ENCODE data around the gene PXDN.
A peak's percentile ranks its signal among the peaks of the same experiment; 100 is the strongest.
"Not testable (repeated sequence)": the region's sequence is repeated elsewhere in the genome, so short reads cannot be mapped to it uniquely, and the experiment has no call there.

The PXDN gene

GRCh38 chr2:1631292-1632001, 112.9 kb downstream of the PXDN start:
- no peak for DNase-seq (ENCODE audit: low read depth)

- peak; percentile 63 for DNase-seq (ENCODE audit: low read depth)
Observed at GRCh38 chr2:1628893-1629292, 115.4 kb downstream of the PXDN start.

- peak; percentile 40 for DNase-seq (ENCODE audit: low read depth)
Observed at GRCh38 chr2:1627628-1628381, 116.5 kb downstream of the PXDN start.

GRCh38 chr2:1626271-1626681, 118.0 kb downstream of the PXDN start:
- no peak for DNase-seq (ENCODE audit: low read depth)

DNA sequence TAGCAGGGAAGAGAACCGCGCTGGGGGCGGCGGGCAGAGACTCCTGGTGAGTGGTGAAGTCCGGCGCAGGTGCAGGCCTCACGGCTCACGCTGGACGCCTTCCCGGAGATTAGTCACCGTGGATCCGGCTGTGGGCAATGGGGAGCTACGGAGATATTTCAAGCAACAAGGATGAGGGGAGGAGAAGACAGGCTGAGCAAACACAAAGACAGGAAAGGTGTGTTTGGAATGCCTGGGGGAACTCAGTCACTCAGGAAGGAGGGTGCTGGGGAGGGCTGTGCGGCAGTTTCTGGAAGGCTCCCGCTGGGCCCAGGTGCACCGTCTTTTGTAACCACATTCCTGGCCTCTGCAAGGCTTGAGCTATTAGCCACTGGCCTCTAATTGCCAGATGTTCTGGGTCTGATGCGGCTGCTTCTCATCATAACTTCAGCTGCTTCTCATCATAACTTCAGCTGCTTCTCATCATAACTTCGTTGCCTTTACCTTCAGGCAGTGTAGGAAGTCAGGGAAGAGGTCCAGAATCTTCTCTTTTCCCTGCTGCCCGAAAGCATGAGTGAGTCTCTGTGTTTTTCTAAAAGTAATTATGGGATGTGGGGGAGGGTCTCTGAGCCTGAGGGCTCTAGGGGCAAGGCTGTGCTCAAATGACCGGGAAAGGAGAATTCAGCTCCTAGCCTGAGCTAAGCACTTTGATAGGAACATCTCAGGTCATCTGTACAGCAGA, 118.9 kb downstream of the PXDN start:
- no peak for DNase-seq (ENCODE audit: low read depth)

- DNase-seq (ENCODE audit: low read depth): no peak
Observed at GRCh38 chr2:1623906-1624445, 120.3 kb downstream of the PXDN start.

DNA sequence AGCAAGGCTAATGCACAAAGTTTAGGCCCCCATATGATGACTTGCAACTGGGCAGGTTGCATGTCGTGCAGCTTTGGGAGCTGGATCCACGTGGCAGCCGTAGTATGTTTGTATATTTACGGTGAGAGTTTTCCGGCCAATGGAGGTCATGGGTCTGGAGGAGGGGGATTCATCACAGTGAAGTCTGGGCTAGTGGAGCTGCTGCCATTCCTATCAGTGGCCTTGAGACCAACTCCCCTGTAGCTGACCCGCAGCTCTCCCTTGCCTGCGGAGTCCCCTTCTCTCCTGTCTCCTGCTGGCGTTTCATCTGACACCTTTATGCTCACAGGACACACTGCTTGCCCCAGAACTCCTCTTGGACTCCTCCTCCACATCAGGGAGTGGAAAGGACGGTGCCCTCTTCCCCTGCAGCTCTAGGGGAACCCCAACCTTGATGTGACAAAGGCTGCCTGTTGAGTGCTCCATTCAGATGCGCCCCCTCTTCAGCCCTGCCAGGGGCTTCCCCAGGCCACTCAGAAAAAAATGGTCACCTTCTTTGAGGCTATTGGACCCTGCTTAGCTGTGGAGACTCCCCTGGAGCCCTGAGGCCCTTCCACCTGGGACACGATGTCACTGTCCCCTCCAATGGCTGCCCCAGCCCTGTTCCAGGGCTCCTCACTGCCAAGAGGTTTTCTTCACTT, 121.7 kb downstream of the PXDN start:
- DNase-seq (ENCODE audit: low read depth): no peak

GRCh38 chr2:1621976-1622375, 122.3 kb downstream of the PXDN start:
- not testable (repeated sequence) for DNase-seq (ENCODE audit: low read depth)

GRCh38 chr2:1621501-1621900, 122.8 kb downstream of the PXDN start:
- no peak for DNase-seq (ENCODE audit: low read depth)

DNA sequence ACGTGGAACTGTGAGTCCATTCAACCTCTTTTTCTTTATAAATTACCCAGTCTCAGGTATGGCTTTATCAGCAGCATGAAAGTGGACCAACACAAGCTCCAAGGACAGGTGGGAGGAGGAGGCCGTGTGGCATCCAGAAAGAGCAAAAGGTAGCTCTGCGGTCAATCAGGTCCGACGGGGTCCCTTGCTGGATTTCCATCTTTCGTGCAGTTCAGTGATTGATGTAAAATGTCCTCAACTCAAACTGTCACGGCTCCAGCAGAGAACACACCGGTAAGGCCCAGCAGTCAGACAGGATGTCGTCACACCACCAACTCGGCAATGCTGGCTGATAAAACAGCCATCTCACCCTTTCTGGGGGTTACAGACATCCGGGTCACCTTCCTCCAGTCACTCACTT, 123.3 kb downstream of the PXDN start:
- DNase-seq (ENCODE audit: low read depth): no peak

GRCh38 chr2:1620081-1620480, 124.2 kb downstream of the PXDN start:
- DNase-seq (ENCODE audit: low read depth): no peak

GRCh38 chr2:1619556-1619955, 124.8 kb downstream of the PXDN start:
- DNase-seq (ENCODE audit: low read depth): no peak

- DNase-seq (ENCODE audit: low read depth): no peak
Observed at GRCh38 chr2:1618974-1619373, 125.3 kb downstream of the PXDN start.

DNA sequence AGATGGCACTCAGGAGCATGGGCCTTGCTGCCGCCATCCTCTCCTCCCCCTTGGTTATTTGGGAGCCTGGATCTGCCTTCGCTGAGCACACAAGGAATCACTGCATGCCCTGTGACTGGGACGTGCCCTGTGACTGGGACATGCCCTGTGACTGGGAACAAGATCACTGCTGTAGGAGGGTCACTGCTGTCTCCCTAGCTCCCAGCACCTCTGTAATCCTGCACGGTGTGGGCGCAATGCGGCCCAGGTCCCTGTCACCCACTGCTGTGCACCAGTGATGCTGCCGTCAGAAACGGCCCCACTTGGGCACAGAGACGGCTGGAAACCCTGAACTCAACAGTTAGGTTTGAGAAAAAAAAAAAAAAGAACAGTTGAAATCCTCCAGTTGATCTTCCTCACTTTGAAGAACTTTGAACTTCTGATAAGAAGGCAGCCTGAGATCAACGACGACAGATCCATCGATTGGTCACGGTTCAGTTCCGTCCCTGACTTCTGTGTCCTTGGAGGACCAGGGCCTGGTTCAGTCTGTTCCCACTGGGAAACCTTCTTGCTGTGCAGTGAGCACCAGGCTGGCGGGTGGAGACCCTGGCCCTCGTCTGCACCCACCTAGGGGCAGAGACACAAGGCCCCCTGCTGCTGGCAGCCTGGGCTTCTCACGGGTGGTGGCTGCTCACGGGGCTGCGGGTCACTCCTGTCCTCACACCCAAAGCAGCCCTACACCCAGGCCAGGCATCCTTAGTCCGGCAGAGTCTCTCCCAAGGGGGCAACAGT, 125.9 kb downstream of the PXDN start:
- no peak for DNase-seq (ENCODE audit: low read depth)

DNA sequence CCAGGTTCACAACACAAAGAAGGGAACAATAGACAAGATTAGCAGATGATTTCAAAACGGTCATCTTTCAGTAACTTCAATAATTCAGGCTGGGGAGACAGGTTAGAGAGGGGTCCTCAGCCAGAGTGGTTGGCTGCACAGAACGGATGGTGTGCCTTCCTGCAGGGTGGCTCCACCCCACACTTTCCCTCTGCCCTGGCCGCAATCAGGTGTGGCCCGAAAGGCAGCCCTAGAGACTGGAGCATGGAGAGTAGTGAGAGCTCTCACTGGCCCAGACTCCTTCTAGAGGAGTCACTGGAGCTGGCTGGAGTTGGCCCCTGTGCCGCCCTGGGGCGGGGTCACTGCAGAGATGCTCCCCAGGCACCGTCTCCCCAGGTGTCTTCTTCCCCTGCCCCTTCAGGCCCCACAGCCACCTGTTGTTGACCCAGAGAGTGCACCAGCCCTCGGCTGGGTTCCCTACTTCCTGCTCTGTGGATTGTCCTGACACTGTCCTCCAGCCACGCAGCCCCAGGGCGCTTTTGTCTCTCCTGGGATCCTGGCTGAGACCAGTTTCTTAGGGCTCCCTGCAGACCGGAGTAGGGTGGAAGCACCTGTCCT, 126.8 kb downstream of the PXDN start:
- DNase-seq (ENCODE audit: low read depth): no peak

- no peak for DNase-seq (ENCODE audit: low read depth)
Observed at GRCh38 chr2:1614564-1614963, 129.8 kb downstream of the PXDN start.

- DNase-seq (ENCODE audit: low read depth): peak; percentile 70
Observed at GRCh38 chr2:1613731-1614354, 130.5 kb downstream of the PXDN start.

GRCh38 chr2:1613078-1613445, 131.3 kb downstream of the PXDN start:
- no peak for DNase-seq (ENCODE audit: low read depth)

- no peak for DNase-seq (ENCODE audit: low read depth)
Observed at GRCh38 chr2:1612391-1613077, 131.8 kb downstream of the PXDN start.

DNA sequence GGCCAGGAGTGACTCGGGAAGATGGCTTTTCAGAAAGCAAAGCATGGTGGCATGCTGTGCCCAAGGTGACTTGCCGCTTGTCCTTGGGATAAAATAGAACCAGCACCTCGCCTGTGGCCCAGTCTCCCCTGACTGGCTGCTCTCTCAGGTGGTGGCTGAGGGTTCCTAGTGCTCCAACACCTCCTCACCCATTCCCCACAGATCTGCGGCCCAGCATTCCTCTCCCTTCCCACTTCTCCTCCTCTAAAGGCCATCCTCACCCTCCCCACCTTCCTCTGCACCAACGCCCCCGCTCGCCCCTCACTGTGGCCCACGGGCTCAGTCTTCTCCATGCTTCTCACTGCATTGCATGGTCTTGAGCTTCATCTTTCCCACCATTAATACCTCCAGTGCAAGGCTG, 132.4 kb downstream of the PXDN start:
- DNase-seq (ENCODE audit: low read depth): no peak

All from stromal cell of bone marrow (primary cell).